Peyer's patch (tissue), 4 donors: ENCODE data around the gene JAK1.

ENCODE experiments used
- POLR2A ChIP-seq, 2 donors: fragments of 450-650 bp; IDR thresholded peaks; one replicate each; pipeline ENCODE4 v1.5.1; 2017; ENCODE audit warnings: antibody characterized with exemption in 2 of 2, mild to moderate bottlenecking in 2 of 2, moderate library complexity in 2 of 2
- TF ChIP-seq, protein P1 (sequence below), 6 experiments: fragments of 450-650 bp in 4 of 6; fragments of 200-600 bp in 2 of 6; sonication (generic) in 1 of 6; IDR thresholded peaks; one replicate each; pipeline ENCODE4 v1.5.1; 2017 to 2019; ENCODE audit warnings: antibody characterized with exemption in 6 of 6, mild to moderate bottlenecking in 3 of 6, moderate library complexity in 1 of 6

DNA sequence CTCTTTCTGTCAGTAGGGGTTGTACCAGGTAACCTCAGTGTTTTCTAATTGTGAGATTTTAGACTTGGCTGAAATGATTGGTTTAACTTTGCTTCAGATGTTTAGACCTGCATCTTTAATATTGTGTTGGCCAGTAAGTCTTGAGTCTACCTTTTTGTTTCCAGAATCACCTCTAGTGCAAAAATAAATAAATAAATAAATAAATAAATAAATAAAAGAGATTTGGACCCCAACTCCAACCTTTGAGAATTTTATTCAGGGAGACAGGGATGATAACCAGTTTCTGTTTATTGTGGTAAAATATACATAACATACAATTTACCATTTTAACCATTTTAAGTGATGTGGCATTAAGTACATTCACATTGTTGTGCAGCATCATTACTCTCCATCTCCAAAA lies 157.0 kb downstream of the JAK1 start:
- TF ChIP-seq, protein P1, sequence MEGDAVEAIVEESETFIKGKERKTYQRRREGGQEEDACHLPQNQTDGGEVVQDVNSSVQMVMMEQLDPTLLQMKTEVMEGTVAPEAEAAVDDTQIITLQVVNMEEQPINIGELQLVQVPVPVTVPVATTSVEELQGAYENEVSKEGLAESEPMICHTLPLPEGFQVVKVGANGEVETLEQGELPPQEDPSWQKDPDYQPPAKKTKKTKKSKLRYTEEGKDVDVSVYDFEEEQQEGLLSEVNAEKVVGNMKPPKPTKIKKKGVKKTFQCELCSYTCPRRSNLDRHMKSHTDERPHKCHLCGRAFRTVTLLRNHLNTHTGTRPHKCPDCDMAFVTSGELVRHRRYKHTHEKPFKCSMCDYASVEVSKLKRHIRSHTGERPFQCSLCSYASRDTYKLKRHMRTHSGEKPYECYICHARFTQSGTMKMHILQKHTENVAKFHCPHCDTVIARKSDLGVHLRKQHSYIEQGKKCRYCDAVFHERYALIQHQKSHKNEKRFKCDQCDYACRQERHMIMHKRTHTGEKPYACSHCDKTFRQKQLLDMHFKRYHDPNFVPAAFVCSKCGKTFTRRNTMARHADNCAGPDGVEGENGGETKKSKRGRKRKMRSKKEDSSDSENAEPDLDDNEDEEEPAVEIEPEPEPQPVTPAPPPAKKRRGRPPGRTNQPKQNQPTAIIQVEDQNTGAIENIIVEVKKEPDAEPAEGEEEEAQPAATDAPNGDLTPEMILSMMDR (IDR thresholded peaks at IDR 0.05): no peak
- no peak for TF ChIP-seq POLR2A (IDR thresholded peaks at IDR 0.05)
